Breast epithelium (tissue), 4 donors: Measurements from ENCODE around the gene CCDC92. TPM values are rescaled to one million over a fixed set of nuclear protein-coding genes. Genes with fewer than 3 reads are reported as not detected.

ENCODE experiments used
- DNase-seq, 2 donors: peaks; one replicate each; pipeline ENCODE4 v3.0.0-alpha.2; 2019; ENCODE audit warnings: low spot score in 2 of 2
- H3K27ac ChIP-seq, 2 donors: fragments of 200-600 bp; sonication (generic) in 1 of 2; one replicate each; pipeline ENCODE4 v1.5.1; 2016 to 2019; ENCODE audit warnings: mild to moderate bottlenecking in 1 of 2
- H3K27me3 ChIP-seq, 2 donors: fragments of 200-600 bp; sonication (generic) in 1 of 2; one replicate each; pipeline versions ENCODE4 v1.5.1 to v1.6.0; 2017 to 2019; ENCODE audit warnings: control low read depth in 1 of 2, mild to moderate bottlenecking in 1 of 2
- H3K36me3 ChIP-seq: fragments of 200-600 bp; one replicate; pipeline ENCODE4 v1.5.1; 2019
- H3K4me1 ChIP-seq, 2 donors: fragments of 200-600 bp; sonication (generic); one replicate each; pipeline ENCODE4 v1.5.1; 2016 to 2019; ENCODE audit warnings: control low read depth in 1 of 2
- H3K4me3 ChIP-seq, 3 donors: fragments of 200-600 bp; sonication (generic); 1 replicate in 2 of 3; 2 replicates in 1 of 3; pipeline ENCODE4 v1.5.1; 2016 to 2019; ENCODE audit warnings: mild to moderate bottlenecking in 3 of 3, moderate library complexity in 2 of 3
- H3K9me3 ChIP-seq, 2 donors: fragments of 200-600 bp; sonication (generic) in 1 of 2; one replicate each; pipeline ENCODE4 v1.5.1; 2016 to 2019; ENCODE audit warnings: control low read depth in 1 of 2
- CTCF ChIP-seq, 3 donors: fragments of 450-650 bp; IDR thresholded peaks; one replicate each; pipeline ENCODE4 v1.5.1; 2016 to 2017; ENCODE audit warnings: antibody characterized with exemption in 3 of 3, mild to moderate bottlenecking in 3 of 3, moderate library complexity in 3 of 3
- POLR2A ChIP-seq: fragments of 450-650 bp; IDR thresholded peaks from one replicate; pipeline ENCODE4 v1.6.1; 2016; ENCODE audit warnings: antibody characterized with exemption, mild to moderate bottlenecking, moderate library complexity
- POLR2AphosphoS5 ChIP-seq, 3 donors: sonication (generic); formaldehyde crosslinking; IDR thresholded peaks; one replicate each; pipeline ENCODE4 v1.6.1; 2017; ENCODE audit warnings: antibody characterized with exemption in 3 of 3
- intact Hi-C: fragments of 100-400 bp; cut with DNase I; formaldehyde crosslinking; loops from one replicate; pipeline ENCODE4 v1.15.1; 2023; ENCODE audit warnings: low total_unique reads
- total RNA-seq, 3 donors: library from RNA; depleted of rRNA; stranded (reverse); fragments of >200 nt; gene quantifications; one replicate each; pipeline ENCODE4 v1.1.0, GENCODE V29; 2016

Gene CCDC92
- total RNA-seq, 3 donors from 2014 or later: 17.4 to 40.0 (median 24.6) TPM

- H3K27ac ChIP-seq: no peak overlapping the region
- TF ChIP-seq CTCF (IDR thresholded peaks at IDR 0.05) (no peak), POLR2AphosphoS5 (IDR thresholded peaks at IDR 0.05) (no peak), POLR2A (no peak)
- no peaks in the 10 kb centered on the region for H3K9me3 ChIP-seq
- intact Hi-C loops: no loop called here
- H3K4me3 ChIP-seq: no peak overlapping the region
- H3K4me1 ChIP-seq: no peaks in the 10 kb centered on the region
- H3K36me3 ChIP-seq: no peaks in the 10 kb centered on the region
- DNase-seq: no peak
- H3K27me3 ChIP-seq: peaks cover 0 to 6% of the 10 kb centered on the region in 2 donors
These were observed 85.6 kb downstream of the CCDC92 start for GRCh38 chr12:123886931-123887582.

GRCh38 chr12:123886258-123886657 is 86.4 kb downstream of the CCDC92 start:
- Histone ChIP-seq H3K36me3 (no peaks in the 10 kb centered on the region), H3K9me3 (no peaks in the 10 kb centered on the region), H3K27me3 (peaks cover 0 to 6% of the 10 kb centered on the region in 2 donors), H3K4me1 (no peaks in the 10 kb centered on the region), H3K27ac (no peak overlapping the region), H3K4me3 (no peak overlapping the region)
- no peak for TF ChIP-seq POLR2AphosphoS5 (IDR thresholded peaks at IDR 0.05)
- no peak for TF ChIP-seq CTCF (IDR thresholded peaks at IDR 0.05)
- TF ChIP-seq POLR2A: no peak
- DNase-seq: no peak
- intact Hi-C loops: no loop called here

Other genes starting within 250 kb of the CCDC92 start
- under 1 TPM; under 0.01 to 0.44 (median 0.33) TPM for gene DNAH10, start 210.5 kb downstream of the CCDC92 start, total RNA-seq
- gene ZNF664, start 384 bp upstream of the CCDC92 start, total RNA-seq: 100 to 1,000 TPM in 1 of 3 donors, 10 to 100 TPM in 2; 78.3 to 113 (median 97.8) TPM